Mesothelial cell of epicardium (in vitro differentiated cells): ENCODE measurements around the gene STK39. TPM values are rescaled to one million over a fixed set of nuclear protein-coding genes. Genes with fewer than 3 reads are reported as not detected.

Experiments used
- DNase-seq, 2 experiments: peaks; one replicate each; pipeline ENCODE4 v3.0.0; 2021; ENCODE audit warnings: low spot score in 2 of 2; ENCODE audit not compliant: unreplicated experiment in 2 of 2
- H3K27ac Mint-ChIP-seq: 2 replicates; pipeline ENCODE4 v1.8.0; 2021; ENCODE audit warnings: mixed read lengths
- H3K27me3 Mint-ChIP-seq: 2 replicates; pipeline ENCODE4 v1.8.0; 2021; ENCODE audit warnings: low read depth, mixed read lengths
- H3K36me3 Mint-ChIP-seq: 2 replicates; pipeline ENCODE4 v1.8.0; 2021; ENCODE audit warnings: mixed read lengths
- H3K4me1 Mint-ChIP-seq: 2 replicates; pipeline ENCODE4 v1.8.0; 2021; ENCODE audit warnings: mixed read lengths
- H3K4me3 Mint-ChIP-seq: 2 replicates; pipeline ENCODE4 v1.8.0; 2021; ENCODE audit warnings: mild to moderate bottlenecking, moderate library complexity, mixed read lengths
- H3K9me3 Mint-ChIP-seq: 2 replicates; pipeline ENCODE4 v1.8.0; 2021; ENCODE audit warnings: mixed read lengths
- total RNA-seq: library from RNA; stranded (reverse); gene quantifications from 3 replicates; pipeline ENCODE4 v1.2.1, GENCODE V29; 2021
- TF ChIP-seq, protein P1 (sequence below): fragments of 200-600 bp; sonication (generic); IDR thresholded peaks from one replicate; pipeline ENCODE4 v1.5.0; 2021; ENCODE audit warnings: antibody characterized with exemption; ENCODE audit not compliant: unreplicated experiment

Gene STK39
- total RNA-seq, 1 donor from 2014 or later, result 18.7 TPM

DNA sequence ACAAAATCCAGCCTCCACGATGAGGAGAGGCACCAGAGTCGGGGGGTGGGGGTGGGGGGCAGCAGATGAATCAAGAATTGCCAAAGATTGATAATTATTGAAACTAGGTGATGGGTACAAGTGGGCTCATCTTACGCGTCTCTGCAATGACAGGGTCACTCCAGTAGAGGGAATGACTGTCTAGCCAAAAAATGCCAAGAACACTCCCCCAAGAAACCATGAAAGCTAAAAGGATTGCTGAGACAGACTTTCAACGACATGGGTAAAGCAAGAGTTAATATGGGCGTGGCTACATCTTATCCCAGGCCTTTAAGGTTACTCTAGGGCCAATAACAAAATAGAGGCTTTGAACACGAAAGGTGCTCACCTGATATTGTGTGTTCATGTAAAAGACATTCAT, 86.5 kb downstream of the STK39 start:
- H3K4me1 Mint-ChIP-seq, result peaks cover 29% of the 10 kb centered on the region
- no peak overlapping the region for H3K27ac Mint-ChIP-seq
- no peaks in the 10 kb centered on the region for H3K27me3 Mint-ChIP-seq
- TF ChIP-seq, protein P1, sequence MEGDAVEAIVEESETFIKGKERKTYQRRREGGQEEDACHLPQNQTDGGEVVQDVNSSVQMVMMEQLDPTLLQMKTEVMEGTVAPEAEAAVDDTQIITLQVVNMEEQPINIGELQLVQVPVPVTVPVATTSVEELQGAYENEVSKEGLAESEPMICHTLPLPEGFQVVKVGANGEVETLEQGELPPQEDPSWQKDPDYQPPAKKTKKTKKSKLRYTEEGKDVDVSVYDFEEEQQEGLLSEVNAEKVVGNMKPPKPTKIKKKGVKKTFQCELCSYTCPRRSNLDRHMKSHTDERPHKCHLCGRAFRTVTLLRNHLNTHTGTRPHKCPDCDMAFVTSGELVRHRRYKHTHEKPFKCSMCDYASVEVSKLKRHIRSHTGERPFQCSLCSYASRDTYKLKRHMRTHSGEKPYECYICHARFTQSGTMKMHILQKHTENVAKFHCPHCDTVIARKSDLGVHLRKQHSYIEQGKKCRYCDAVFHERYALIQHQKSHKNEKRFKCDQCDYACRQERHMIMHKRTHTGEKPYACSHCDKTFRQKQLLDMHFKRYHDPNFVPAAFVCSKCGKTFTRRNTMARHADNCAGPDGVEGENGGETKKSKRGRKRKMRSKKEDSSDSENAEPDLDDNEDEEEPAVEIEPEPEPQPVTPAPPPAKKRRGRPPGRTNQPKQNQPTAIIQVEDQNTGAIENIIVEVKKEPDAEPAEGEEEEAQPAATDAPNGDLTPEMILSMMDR, result no peak
- peaks cover 10% of the 10 kb centered on the region for H3K36me3 Mint-ChIP-seq
- DNase-seq, result no peak
- no peak overlapping the region for H3K4me3 Mint-ChIP-seq
- H3K9me3 Mint-ChIP-seq, result no peaks in the 10 kb centered on the region

DNA sequence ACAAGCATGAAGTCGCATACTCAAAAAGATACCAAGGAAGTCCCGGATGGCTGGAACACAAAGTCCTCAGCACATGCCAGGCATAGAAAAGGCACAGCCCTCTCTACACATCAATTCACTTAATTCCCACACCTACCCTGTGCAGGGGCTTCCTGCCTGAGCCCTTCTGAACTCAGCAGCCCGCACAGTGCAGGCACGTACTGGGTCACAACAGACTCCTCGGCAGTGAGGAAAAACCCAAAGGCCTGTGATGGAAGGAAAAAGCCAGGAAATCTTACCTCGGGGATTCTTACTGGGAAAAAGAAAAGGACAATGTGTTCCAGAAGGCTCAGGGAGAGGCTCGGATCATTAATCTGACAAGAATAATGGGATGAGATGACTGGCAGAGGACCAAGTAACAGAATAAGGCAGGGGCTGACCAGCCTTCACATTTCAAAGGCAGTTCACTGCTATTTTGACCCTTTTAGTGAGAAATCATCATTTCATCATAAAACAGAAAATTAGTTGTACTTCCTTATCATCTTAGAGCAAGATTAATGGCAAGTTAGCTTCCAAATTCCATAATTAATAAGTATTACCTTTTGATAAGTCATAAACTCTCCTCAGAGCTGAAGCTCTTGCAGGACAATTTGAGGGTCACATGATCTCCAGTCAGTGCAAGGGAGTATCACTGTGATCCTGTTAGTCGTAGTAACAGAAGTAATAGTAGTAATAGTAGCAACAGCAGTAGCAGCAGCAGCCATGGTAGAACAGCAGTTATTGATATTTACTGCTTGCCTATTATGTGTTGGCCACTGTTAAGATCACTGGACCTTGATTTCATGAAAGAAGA, 87.4 kb downstream of the STK39 start:
- H3K4me1 Mint-ChIP-seq, result peaks cover 38% of the 10 kb centered on the region
- no peaks in the 10 kb centered on the region for H3K9me3 Mint-ChIP-seq
- TF ChIP-seq, protein P1, result no peak
- no peak for DNase-seq
- no peak overlapping the region for H3K4me3 Mint-ChIP-seq
- H3K36me3 Mint-ChIP-seq, result peaks cover 7% of the 10 kb centered on the region
- no peaks in the 10 kb centered on the region for H3K27me3 Mint-ChIP-seq
- no peak overlapping the region for H3K27ac Mint-ChIP-seq

DNA sequence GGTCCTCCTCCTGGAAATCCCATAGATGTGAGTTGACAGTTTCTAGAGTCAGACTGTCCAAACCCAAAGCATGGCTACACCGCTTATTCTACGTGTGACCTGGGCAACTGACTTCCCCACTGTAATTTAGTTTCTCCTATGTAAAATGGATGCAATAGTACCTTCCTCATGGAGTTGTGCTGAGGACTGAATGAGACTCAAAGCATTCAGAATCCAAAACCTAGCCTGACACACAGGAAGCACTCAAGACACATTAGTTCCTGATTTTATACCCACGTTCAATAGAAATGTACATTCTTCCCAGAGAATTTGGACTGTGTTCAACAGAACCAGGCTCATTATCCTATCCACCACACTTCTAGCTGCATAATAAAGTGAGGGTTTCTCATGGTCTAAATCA, 88.8 kb downstream of the STK39 start:
- TF ChIP-seq, protein P1, result no peak
- Mint-ChIP-seq H3K9me3 (no peaks in the 10 kb centered on the region), H3K36me3 (peaks cover 5% of the 10 kb centered on the region), H3K27ac (no peak overlapping the region), H3K4me3 (no peak overlapping the region), H3K4me1 (peaks cover 39% of the 10 kb centered on the region), H3K27me3 (no peaks in the 10 kb centered on the region)
- DNase-seq, result no peak

DNA sequence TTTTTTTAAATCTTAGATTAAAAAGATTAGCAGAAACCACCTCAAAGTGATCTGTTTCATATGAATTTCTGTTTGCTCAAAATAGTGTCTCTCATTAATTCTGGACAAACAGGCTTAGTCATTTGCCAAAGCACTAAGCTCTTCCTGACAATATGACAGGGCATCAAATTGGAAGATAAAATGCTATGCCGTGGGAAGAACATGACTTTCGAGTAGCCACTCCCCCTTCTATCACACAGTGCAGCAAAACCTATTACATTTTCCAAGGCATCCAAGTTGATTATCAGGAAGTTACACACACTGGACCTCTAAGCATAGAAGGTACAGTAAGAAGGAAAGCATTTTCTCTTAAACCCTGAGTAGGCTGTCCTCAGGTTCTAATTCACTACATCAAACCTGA, 89.5 kb downstream of the STK39 start:
- no peak for DNase-seq
- H3K36me3 Mint-ChIP-seq, result no peaks in the 10 kb centered on the region
- H3K4me1 Mint-ChIP-seq, result peaks cover 39% of the 10 kb centered on the region
- H3K4me3 Mint-ChIP-seq, result no peak overlapping the region
- no peak overlapping the region for H3K27ac Mint-ChIP-seq
- no peaks in the 10 kb centered on the region for H3K27me3 Mint-ChIP-seq
- TF ChIP-seq, protein P1, result no peak
- H3K9me3 Mint-ChIP-seq, result no peaks in the 10 kb centered on the region

DNA sequence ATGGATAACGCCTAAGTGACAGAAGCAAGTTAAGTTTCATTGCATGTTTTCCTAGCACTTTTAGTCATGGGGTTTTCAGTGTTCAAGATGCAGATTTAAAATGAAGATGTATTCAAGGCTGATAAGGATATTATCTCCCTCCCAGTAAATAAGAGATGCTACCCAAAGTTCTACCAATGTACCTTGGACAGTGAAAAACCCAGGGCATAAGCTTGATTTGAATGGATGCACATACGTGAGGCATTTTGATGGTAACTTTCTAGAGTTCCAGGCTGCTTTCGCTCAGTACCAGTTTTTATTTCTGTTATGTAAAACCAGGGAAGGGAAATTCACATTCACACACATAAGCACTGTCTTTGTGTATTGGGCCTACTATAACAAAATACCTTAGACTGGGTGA, 90.3 kb downstream of the STK39 start:
- no peak for DNase-seq
- no peaks in the 10 kb centered on the region for H3K36me3 Mint-ChIP-seq
- H3K27ac Mint-ChIP-seq, result peak overlapping the region; percentile 66
- TF ChIP-seq, protein P1, result no peak
- H3K4me3 Mint-ChIP-seq, result no peak overlapping the region
- H3K4me1 Mint-ChIP-seq, result peaks cover 39% of the 10 kb centered on the region
- H3K9me3 Mint-ChIP-seq, result no peaks in the 10 kb centered on the region
- no peaks in the 10 kb centered on the region for H3K27me3 Mint-ChIP-seq
